ENCODE measurements around the gene MSANTD7. TPM values are rescaled to one million over a fixed set of nuclear protein-coding genes. Genes with fewer than 3 reads are reported as not detected.

MSANTD7 gene
- total and polyA plus RNA-seq, 12 donors: 1.6 to 6.1 (median 5.4) TPM

GRCh38 chr10:14844948-14845347 lies 6.8 kb downstream of the MSANTD7 start:
- intact Hi-C loops (cut with DNase I): loop anchor here in 1 of 10 donors (5.0 kb wide), 1 partner anchor 32 kb away; the partner anchor contains the start of gene SUV39H2
- Histone ChIP-seq H3K9me3 (no peaks in the 10 kb centered on the region), H3K4me1 (peaks cover 0 to 4% (median under 1%) of the 10 kb centered on the region in 9 donors), H3K27ac (no peak overlapping the region), H3K4me3 (no peak overlapping the region), H3K27me3 (no peaks in the 10 kb centered on the region), H3K36me3 (peaks cover 0 to 83% (median 48%) of the 10 kb centered on the region in 9 donors)
- 75 to 81% methylated on average over 2 of the region's 2 CpGs for WGBS, 2 donors
- ATAC-seq (no peak), DNase-seq (no peak)
- TF ChIP-seq CTCF (IDR thresholded peaks at IDR 0.05): no peak

GRCh38 chr10:14852236-14852635 lies 14.1 kb downstream of the MSANTD7 start:
- no peak for TF ChIP-seq CTCF (IDR thresholded peaks at IDR 0.05)
- intact Hi-C loops (cut with DNase I): no loop called here
- no peak for ATAC-seq
- peaks cover 0 to 89% (median 17%) of the 10 kb centered on the region in 9 donors for H3K36me3 ChIP-seq
- no peak overlapping the region for H3K4me3 ChIP-seq
- no peak overlapping the region for H3K27ac ChIP-seq
- no peaks in the 10 kb centered on the region for H3K27me3 ChIP-seq
- no peaks in the 10 kb centered on the region for H3K9me3 ChIP-seq
- 40 to 62% methylated on average over 3 of the region's 3 CpGs for WGBS, 2 donors
- H3K4me1 ChIP-seq: peaks cover 0 to 3% (median 0%) of the 10 kb centered on the region in 9 donors
- no peak for DNase-seq

- no peak for TF ChIP-seq CTCF (IDR thresholded peaks at IDR 0.05)
- Histone ChIP-seq H3K36me3 (peaks cover 0 to 100% (median 8%) of the 10 kb centered on the region in 9 donors), H3K27me3 (no peaks in the 10 kb centered on the region), H3K9me3 (no peaks in the 10 kb centered on the region), H3K27ac (no peak overlapping the region), H3K4me1 (peaks cover 0 to 10% (median 0%) of the 10 kb centered on the region in 9 donors), H3K4me3 (no peak overlapping the region)
- intact Hi-C loops (cut with DNase I): no loop called here
- DNase-seq (no peak), ATAC-seq (no peak)
- WGBS, 2 donors: 93 to 95% methylated on average over 1 of the region's 1 CpG
Observed at GRCh38 chr10:14855453-14855852, 17.3 kb downstream of the MSANTD7 start.

- no peak overlapping the region for H3K4me3 ChIP-seq
- H3K9me3 ChIP-seq: no peaks in the 10 kb centered on the region
- ATAC-seq: no peak
- H3K27me3 ChIP-seq: no peaks in the 10 kb centered on the region
- WGBS, 2 donors: 95 to 97% methylated on average over 6 of the region's 6 CpGs
- H3K4me1 ChIP-seq: peaks cover 0 to 10% (median 0%) of the 10 kb centered on the region in 9 donors
- DNase-seq: no peak
- H3K36me3 ChIP-seq: peaks cover 0 to 97% (median 8%) of the 10 kb centered on the region in 9 donors
- TF ChIP-seq CTCF (IDR thresholded peaks at IDR 0.05): no peak
- intact Hi-C loops (cut with DNase I): no loop called here
- no peak overlapping the region for H3K27ac ChIP-seq
Observed at GRCh38 chr10:14858338-14858960, 20.3 kb downstream of the MSANTD7 start.

All from heart right ventricle (tissue), 16 donors.